ENCODE data around the gene KCNAB2.

Gene KCNAB2

DNA sequence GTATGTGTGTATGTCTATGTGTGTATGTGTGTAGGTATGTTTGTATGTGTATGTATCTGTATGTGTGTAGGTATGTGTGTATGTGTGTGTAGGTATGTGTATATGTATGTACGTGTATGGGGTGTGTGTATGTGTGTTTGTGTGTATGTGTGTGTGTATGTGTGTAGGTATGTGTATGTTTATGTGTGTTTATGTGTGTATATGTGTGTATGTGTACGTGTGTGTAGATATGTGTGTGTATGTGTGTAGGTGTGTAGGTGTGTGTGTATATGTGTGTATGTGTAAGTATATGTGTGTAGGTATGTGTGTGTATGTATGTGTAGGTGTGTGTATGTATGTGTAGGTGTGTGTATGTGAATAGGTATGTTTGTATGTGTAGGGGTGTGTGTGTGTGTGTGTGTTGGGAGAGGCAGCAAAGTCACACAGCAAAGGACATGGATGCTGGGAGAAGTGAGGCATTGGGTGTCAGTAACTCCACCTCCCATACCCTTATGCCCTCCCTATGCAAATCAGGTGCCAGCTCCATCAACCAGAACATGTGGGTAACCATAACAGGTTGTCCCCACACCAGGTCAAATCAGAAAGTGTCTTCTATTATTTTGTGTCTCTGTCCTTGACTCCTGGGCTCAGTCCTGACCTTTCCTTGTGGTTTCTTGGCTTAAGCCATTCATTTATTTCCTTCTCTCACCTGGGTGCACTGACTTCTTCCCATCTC is 15.0 kb upstream of the KCNAB2 start:
- DNase-seq (ENCODE audit: low read depth in 3 of 3), result no peak

DNA sequence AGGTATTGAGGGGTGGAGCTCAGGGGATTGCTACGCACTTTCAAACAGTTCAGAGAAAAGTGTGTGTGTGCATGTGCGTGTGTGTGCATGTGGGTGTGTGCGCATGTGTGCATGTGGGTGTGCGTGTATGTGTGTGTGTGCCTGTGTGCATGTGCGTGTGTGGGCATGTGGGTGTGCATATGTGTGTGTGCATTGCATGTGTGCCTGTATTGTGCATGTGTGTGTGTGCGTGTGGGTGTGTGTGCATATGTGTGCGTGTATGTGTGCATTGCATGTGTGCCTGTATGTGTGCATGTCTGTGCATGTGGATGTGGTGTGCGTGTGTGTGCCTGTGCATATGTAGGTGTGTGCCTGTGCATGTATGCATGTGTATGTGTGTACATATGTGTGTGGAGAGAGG is 12.6 kb upstream of the KCNAB2 start:
- DNase-seq (ENCODE audit: low read depth in 3 of 3), result no peak

DNA sequence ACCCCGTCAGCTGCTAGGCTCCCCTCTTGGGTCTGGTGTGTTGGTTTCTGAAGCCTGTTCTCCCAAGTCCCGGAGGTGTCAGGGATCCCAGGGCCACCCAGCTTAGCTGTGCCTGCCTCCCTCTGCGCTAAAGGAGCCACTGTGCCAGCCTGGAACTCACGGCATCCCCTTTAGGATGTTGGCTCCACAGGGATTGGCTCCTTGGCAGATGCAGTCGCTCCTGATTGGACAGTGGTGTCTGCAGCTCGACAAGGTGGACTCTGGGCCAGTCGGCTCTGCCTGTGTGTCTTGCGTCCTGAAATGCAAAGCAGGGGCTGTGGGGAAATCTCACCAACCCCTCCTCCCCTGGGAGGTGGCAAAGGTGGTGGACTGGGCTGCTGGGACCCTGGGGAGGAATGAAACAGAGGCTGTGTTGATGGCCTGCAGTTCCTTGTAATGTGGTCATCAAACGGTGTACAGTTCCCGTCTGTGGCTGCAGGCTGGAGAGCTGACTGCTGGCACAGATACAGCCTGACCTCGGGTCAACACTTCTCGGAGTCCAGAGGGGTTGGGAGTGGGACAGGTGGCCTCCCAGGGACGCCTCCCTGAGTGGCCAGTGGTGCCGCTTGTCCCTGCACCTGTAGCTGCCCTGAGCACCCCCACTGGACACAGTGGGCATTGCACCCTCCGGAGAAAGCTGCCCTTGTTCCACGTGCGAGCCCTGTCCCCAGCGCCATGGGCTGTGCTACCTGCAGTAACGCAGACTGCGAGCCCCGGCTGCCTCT is 11.5 kb upstream of the KCNAB2 start:
- DNase-seq (ENCODE audit: low read depth in 3 of 3), result no peak

DNA sequence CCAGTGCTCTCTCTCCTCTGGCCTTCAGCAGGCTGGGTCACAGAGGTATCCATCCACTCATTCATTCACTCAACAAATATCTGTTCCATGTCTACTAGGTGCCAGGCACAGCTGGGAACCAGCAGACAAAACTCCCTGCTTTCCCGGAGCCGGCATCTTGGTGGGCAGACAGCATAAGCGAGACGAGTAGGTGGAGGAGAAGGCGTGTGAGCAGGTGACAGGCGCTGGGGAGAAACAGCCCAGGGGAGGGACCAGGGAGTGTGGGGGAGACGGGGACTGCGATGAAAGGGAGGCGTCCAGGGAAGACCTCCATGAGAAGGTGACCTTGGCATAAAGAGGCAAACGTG is 11.0 kb upstream of the KCNAB2 start:
- DNase-seq (ENCODE audit: low read depth in 3 of 3), result no peak

DNA sequence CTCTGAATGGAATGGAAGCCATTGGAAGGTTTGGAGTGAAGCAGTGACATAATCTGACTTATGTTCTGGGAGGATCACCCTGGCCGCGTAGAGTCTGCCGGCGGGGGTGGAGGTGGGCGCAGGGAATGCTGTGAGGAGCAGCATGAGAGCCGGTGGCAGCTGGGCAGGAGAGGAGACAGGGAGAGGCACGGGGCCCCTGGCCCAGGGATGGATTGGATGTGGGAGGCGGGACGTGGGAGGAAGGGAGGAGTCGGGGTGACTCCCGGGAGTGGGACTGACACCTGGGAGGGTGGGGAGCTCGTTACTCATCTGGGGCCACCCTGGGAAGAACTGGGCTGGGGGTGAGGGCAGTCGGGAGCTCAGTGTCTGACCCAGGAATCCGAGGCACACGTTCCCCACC is 10.4 kb upstream of the KCNAB2 start:
- no peak for DNase-seq (ENCODE audit: low read depth in 3 of 3)

DNA sequence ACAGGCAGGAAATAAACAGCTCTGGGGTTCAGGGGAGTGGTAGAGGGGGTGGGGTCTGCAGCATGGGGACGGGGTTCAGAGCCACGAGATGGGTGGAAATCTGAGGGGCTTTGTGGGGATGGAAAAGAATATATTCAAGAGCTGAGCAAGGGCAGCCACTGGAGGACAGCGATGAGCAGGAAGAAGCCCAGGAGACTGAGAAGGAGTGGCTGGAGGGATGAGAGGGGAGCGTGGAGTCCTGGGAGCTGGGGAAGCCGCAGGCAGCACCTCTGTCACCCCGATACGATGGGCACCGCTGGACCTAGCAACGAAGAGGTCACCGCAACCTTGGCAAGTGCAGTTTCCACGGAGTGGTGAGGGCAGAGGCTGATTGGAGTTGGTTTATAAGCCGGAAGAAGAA is 10.0 kb upstream of the KCNAB2 start:
- DNase-seq (ENCODE audit: low read depth in 3 of 3), result no peak

DNA sequence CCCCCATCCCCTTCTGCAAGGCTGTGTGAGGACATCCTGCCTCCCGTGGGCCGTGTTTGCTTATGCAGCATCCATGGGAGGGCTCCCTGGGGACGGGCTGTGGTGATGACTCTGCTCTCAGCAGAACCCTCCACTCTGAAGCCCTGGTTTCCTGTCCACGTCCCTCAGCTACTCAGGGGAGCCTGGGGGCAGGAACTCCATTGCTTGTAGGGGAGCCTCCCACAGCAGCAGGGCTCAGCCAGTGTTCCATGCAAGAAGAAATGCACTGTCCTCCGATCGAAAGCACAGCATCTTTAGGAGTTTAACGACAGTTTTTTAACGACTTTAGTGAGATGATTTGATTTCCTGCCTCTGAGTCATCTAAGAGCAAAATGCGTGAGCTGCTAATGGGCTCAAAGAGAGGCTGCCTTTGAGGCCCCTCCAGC is 8.3 kb upstream of the KCNAB2 start:
- no peak for DNase-seq (ENCODE audit: low read depth in 3 of 3)

DNA sequence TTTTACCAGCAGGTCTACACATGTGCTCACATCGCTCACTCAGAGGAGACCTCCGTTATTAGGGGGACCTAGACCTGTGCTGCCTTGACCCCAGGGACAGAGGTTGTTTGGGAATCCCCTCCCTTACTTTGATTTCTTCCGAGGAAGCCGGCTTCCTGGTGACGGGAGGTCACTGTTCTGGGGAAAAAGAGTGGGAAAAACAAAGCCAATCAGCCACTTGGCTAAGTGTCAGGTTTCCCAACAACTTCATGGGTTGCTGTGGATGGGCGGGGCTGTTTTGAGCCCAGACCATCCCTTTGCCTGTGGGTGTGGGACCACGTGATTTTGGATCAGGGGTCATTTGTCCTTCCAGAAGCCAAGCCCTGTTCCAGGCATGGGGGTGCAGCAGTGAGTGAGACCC is 7.1 kb upstream of the KCNAB2 start:
- DNase-seq (ENCODE audit: low read depth in 3 of 3), result no peak

DNA sequence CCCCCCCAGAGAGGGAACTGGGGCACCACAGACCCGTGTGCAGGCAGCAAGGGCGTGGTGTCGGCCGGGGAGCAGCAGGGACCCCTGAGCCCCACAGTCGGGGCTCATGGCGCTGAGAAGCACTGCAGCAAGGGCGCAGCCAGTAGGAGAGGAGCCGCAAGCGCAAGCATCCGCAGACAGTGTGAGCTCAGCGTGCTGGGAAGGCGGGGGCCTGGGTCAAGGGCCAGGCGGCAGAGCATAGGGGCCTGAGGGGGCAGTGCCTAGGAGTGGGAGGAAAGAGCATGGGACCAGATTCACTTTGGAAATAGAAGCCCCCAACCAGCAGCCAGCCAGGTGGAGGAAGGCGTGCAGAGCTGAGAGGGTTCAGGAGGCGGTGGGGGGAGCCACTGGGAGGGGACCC is 6.7 kb upstream of the KCNAB2 start:
- no peak for DNase-seq (ENCODE audit: low read depth in 3 of 3)

DNA sequence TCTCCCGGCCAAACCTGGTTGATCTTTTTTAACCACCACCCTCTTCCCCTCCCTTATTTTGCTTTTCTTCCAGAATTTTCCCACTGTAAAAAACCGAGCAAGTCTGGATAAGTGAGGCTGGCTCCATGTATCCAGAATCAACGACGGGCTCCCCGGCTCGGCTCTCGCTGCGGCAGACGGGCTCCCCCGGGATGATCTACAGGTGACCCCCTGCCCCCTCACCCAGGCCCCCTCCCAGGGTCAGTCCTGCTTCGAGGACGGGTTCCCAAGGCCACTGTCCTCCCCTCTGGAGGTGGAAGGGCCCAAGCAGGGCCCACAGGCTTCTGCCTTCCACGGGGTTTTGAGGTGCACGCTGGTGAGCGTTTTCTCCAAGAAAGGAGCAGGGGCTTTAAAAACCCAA is 5.2 kb upstream of the KCNAB2 start:
- DNase-seq (ENCODE audit: low read depth in 3 of 3), result no peak

DNA sequence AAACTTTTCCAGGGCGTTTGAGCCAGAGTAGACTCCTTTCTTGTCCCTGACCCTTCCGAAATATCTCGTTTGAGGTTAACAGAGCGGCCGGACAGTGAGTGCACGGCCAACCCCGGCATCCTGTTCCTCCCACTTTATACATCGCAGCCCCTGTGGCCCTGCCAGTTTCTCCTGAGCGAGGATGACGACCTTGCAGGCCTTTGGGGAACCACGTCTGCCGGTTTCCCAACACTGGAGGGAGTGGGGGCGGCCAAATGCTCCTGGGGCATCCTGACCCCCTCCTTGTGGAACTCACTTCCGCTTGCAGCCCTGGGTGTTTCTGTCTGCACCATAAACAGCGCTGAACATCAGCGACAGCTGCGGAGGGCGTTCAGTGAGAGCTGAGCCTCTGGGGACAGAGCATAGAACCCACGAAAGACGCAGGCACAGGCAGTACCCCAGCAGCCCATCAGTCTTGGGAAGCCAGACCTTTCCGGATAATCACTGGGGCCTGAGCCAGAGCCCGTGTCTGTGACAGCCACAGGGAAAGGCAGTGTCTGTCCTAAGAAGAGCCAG is 4.8 kb upstream of the KCNAB2 start:
- no peak for DNase-seq (ENCODE audit: low read depth in 3 of 3)

DNA sequence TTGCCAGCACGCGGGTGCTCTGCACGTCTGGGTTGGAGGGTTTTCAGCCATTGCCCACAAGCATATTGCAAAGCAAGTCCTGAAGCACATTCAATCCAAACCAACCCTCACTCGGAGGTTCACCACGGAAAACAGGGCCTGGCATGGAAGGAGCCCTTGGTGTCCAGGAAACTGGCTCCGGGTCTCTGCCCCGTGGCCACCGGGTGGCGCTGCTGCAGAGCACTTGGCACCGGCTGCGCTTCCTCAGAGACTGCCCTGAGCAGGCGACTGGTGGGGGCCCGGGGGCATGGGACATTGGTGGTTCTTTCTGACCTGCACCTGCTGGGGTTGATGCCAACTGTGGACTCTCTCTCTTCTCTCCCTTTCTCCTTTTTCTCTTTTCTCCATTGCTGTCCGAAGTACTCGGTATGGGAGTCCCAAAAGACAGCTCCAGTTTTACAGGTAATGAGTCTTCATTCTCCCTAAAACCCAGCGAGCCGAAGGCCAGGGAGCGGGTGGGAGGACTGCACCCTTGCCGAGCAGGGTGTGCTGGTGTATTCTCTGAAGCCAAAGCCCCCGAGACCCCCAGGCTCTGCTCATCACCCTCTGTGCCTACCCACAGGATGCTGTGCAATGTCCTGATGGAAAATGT is 4.1 kb upstream of the KCNAB2 start:
- no peak for DNase-seq (ENCODE audit: low read depth in 3 of 3)

DNA sequence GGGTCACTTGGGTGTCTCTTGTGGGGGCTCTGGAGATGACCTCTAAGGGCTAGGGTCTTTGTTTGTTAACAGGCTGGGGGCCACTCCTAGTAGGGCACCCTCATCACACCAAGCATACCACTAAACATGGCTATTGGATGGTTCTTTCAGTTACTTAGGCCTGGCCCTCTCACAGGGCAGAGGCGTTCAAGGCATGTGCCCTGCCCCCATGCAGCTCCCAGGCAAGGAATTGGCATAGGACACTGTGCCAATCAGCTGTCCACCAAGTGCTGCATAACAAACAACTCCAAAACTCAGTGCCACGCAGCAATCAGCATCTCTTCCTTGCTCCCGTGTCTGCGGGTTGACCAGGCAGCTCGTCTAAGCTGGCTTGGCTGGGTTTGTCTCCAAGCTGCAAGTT is 2.1 kb upstream of the KCNAB2 start:
- no peak for DNase-seq (ENCODE audit: low read depth in 3 of 3)

DNA sequence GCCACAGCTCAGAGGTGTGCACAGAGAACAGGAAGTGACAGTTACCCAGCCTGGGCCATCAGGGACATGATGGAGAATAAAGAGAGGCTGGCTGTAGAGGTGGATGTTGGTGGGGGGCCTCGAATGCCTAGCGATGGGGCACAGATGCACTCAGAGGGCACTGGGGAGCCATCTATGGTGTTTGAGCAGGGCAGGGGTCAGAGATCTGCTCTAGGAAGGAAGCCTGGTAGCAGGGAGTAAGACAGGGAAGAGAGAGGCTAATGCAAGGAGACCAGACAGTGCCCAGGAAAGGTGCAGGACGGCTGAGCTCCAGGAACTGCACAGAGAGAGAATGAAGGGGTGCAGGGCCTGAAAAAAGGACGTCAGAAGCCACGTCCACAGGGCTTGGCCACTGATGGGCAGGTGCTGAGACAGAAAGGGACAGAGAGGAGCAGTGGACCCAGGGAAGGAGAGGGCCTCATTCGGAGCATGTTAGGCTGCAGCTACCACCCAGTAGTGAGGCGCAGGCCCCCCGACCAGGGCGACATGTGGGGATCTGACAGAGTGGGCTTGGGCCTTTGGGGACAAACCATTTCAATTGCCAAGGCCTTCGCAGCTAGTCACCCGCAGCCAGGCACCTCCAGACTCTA is 1.1 kb upstream of the KCNAB2 start:
- DNase-seq (ENCODE audit: low read depth in 3 of 3), result no peak

DNA sequence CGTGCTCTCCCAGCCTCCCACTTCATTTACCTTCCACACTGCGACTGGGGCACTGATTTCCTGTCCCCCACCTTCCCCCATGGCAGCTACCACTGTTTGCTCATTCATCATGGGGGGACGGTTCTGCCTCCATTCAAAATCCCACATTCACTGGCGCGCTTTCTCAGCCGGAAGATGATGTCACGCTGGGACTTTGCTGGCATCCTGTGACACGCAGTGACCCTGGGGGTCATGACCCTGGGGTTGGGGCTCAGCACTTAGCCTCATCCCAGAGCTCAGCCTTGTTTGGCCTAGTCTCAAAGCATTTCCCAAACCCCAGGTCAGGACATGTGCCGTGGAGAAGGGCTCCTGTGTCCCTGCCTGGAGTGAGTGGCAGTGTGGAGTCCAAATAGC is 582 bp upstream of the KCNAB2 start:
- DNase-seq (ENCODE audit: low read depth in 3 of 3), result no peak

DNA sequence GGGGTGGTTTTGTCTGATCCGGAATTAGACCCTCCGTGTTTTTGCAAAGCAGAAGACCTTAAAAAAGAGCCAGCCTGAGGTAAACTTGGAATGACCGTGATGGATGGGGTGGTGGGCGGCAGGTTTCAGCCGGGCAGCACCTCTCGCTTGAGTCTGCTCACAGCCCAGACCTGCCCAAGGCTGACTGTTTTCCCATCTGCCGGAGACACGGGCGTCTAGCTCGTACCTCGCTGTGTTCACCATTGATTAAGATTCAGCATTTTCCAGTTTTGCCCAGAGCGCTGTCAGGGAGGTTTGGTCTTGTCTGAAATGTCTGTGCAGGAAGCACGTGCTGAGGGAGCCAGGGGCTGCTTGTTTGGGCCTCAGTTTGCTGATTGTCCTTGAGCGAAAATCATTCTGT is 591 bp downstream of the KCNAB2 start:
- DNase-seq (ENCODE audit: low read depth in 3 of 3), result no peak

DNA sequence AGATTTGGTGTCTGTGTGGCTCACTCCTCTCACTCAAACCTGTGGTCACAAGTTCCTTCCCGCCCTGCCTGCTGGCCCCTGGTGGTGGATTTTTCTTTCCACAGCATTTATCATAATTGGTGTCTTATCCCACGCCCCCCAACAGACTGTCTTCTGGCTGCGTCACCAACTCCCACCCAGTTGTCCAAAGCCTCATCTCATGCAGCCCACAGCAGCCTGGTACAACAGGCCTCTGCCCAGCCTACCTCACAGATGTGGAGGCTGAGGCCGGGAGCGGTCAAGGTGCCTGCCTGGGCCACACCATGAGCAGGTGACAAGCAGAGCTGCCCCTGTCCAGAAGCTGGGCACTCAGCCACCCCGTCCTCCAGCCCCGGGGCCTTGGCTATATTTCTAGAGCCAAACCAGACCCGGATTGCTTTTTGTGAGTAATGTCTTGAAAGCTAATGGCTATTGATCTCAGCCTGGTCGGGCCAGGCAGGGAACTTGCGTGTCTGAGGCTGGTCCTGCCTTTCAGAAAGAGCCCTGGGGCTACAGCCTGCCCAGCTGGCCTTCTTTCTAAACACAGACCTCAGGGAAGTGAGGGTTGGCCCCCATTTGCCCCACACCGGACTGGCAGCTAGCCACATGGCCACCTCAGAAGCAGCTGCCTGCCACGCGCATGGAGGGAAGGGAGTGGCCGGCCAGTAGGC is 2.6 kb downstream of the KCNAB2 start:
- DNase-seq (ENCODE audit: low read depth in 3 of 3), result no peak

DNA sequence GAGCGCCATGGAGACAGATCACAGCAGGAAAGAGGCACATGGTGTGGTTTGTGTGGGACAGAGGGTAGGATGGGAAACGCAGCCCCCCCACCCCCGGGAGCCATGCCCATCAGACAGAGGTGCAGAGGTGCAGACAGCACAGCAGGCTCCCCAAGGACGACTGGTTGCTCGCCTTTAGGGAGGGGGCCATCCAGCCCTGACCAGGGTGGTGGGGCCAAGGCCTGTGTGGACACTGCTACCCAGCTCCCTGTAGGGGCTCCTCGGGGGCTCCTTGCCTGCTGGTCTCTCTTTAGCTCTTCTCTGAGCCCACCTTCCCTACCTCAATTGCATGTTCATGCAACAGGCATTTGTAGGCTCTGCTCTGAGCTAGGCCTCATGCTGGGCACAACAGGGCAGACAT is 3.7 kb downstream of the KCNAB2 start:
- no peak for DNase-seq (ENCODE audit: low read depth in 3 of 3)

DNA sequence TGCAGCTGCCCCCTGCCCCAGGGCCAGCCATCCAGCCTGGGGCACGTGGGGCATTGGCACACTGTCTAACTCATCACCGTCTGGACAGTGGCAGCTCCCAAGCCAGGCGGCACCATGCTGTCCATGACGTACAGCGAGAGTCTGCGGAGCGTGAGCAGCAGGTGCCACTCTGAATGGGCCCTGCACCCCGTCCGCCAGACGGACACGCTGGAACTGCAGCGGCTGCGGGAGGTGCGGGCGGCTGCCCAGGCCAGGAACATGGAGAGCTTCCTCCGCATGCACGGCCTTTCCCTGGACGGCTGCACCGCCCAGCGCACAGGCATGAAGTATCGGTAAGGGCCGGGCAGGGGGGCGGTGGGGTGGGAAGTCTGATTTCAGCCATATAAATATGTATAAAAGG is 5.7 kb downstream of the KCNAB2 start:
- DNase-seq (ENCODE audit: low read depth in 3 of 3), result no peak

DNA sequence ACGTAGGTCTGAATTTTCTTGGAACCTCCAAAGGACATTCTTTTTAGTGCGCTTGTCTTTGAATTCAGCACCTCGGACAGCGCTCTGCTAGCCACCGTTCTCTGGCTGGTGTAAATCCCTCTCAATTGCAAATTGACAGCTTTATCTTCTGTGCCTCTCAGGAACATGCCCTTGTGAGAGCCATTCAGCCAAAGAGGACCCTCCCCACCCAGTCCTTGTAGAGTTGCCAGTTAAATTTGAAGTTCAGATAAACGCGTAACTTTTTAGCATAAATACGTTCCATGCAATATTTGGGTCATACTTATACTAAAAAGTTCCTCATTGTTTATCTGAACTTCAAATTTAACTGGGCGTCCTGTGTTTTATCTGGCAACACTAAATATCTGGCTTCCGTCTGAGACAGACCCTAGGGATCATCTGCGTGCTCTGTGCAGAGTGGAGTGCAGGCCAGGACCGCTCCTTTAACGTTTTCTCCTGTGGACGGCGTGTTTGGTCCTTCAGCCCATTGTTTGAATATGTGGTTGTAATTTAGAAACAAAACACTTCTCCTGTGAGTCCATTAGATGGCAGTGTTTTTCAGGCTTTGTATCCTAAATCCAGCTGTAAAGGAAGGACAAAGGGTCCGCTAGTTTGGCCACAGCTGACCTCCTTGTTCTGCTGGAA is 7.0 kb downstream of the KCNAB2 start:
- DNase-seq (ENCODE audit: low read depth in 3 of 3), result no peak

DNA sequence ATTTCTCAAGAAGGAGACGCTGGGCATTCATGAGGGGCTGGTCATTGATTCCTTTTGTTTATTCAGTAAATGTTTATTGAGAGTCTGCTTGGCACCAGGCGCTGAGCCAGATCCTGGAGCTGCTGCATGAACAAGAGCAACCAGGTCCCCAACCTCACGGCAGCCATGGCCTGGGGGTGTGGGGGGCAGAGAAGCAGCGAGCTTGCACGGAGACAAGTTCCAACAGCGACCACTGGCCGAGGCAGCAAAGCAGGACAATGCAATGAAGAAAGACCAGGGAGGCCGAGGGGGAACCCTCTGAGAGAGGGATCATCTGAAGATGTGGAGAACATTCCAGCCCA is 7.5 kb downstream of the KCNAB2 start:
- no peak for DNase-seq (ENCODE audit: low read depth in 3 of 3)

DNA sequence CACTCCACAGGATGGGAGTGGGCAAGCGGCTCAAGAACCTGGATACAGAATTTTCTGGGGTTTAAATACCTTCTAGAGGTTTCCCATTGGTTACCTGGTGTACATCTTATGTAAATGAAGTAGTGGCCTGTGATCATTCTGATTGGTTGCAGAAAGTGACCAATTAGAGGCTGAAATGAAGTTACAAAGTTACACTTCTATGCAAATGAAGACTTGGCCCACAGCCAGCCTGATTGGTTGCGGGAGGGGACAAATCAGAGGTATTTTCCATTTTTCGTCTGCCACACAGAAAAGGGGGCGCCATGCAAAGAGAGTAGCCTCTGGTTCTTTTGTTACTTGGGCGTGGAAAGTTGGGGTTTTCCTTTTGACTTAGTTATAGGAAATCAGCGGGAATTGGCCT is 8.9 kb downstream of the KCNAB2 start:
- no peak for DNase-seq (ENCODE audit: low read depth in 3 of 3)

Data from stimulated activated CD4-positive, alpha-beta T cell treated with anti-CD3 and anti-CD28 coated beads, TNF-alpha, amount 100 ng/mL, for 4 hours (primary cell).